AG04449 (cell line): ENCODE measurements around the gene CCDC134.

Experiments used
- CTCF ChIA-PET: fragments of 350-600 bp; formaldehyde crosslinking; extraction: SDS; loops from one replicate; lab custom pipeline; 2021; ENCODE audit warnings: antibody characterized with exemption; lab: Yijun Ruan, JAX
- POLR2A ChIA-PET: fragments of 400-600, 350-600 bp; formaldehyde crosslinking; extraction: SDS; loops from one replicate; lab custom pipeline; 2020; ENCODE audit warnings: antibody characterized with exemption, inconsistent platforms; lab: Yijun Ruan, JAX
- DNase-seq: peaks from one replicate; pipeline ENCODE4 v3.0.0-alpha.2; 2010; ENCODE audit warnings: low read depth, low spot score
- H3K4me3 ChIP-seq: 2 replicates; pipeline ENCODE4 v1.5.1; 2011; ENCODE audit warnings: low read depth, mild to moderate bottlenecking, control low read depth, low read length
- TF ChIP-seq, protein P1 (sequence below): IDR thresholded peaks from one replicate; pipeline ENCODE4 v1.5.1; 2011; ENCODE audit warnings: mild to moderate bottlenecking, moderate library complexity, low read length, control low read depth, inconsistent platforms; ENCODE audit not compliant: insufficient read depth; ENCODE audit errors: missing control alignments

The CCDC134 gene

GRCh38 chr22:41772645-41773044 is 27.8 kb upstream of the CCDC134 start:
- POLR2A ChIA-PET = no interaction called here

DNA sequence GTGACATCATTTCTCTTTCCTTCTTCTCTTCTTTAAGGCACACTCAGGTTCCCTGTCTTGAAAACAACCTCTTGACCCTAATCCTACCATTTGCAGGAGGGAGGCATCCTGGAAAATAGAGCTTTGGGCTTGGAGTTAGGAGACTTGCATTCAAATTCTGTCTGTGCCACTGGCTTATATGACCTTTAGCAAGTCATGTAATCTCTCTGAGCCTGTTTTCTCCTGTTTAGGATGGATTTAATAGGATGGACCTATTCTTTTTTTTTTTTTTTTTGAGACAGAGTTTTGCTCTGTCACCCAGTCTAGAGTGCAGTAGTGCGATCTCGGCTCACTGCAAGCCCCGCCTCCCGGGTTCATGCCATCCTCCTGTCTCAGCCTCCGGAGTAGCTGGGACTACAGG is 25.1 kb upstream of the CCDC134 start:
- DNase-seq = no peak
- H3K4me3 ChIP-seq = no peak overlapping the region
- TF ChIP-seq, protein P1, sequence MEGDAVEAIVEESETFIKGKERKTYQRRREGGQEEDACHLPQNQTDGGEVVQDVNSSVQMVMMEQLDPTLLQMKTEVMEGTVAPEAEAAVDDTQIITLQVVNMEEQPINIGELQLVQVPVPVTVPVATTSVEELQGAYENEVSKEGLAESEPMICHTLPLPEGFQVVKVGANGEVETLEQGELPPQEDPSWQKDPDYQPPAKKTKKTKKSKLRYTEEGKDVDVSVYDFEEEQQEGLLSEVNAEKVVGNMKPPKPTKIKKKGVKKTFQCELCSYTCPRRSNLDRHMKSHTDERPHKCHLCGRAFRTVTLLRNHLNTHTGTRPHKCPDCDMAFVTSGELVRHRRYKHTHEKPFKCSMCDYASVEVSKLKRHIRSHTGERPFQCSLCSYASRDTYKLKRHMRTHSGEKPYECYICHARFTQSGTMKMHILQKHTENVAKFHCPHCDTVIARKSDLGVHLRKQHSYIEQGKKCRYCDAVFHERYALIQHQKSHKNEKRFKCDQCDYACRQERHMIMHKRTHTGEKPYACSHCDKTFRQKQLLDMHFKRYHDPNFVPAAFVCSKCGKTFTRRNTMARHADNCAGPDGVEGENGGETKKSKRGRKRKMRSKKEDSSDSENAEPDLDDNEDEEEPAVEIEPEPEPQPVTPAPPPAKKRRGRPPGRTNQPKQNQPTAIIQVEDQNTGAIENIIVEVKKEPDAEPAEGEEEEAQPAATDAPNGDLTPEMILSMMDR = no peak
- POLR2A ChIA-PET = no interaction called here
- CTCF ChIA-PET = interaction anchor here (1.2 to 1.3 kb wide), 2 partner anchors 9 to 29 kb away, joined by 3 to 6 read pairs; no protein-coding TSS in a partner anchor

More at GRCh38 chr22:41772645-41773044, 27.8 kb upstream of the CCDC134 start:
- CTCF ChIA-PET = interaction anchor here (2.1 kb wide), 1 partner anchor 75 kb away, joined by 8 read pairs; no protein-coding TSS in a partner anchor
- DNase-seq = no peak
- H3K4me3 ChIP-seq = no peak overlapping the region
- TF ChIP-seq, protein P1 = no peak

- ChIA-PET POLR2A (no interaction called here), CTCF (interaction anchor here (1.0 kb wide), 1 partner anchor 79 kb away, joined by 6 read pairs; no protein-coding TSS in a partner anchor)
- no peak overlapping the region for H3K4me3 ChIP-seq
- TF ChIP-seq, protein P1 = no peak
- no peak for DNase-seq
These were observed 24.5 kb upstream of the CCDC134 start for GRCh38 chr22:41775976-41776375.

DNA sequence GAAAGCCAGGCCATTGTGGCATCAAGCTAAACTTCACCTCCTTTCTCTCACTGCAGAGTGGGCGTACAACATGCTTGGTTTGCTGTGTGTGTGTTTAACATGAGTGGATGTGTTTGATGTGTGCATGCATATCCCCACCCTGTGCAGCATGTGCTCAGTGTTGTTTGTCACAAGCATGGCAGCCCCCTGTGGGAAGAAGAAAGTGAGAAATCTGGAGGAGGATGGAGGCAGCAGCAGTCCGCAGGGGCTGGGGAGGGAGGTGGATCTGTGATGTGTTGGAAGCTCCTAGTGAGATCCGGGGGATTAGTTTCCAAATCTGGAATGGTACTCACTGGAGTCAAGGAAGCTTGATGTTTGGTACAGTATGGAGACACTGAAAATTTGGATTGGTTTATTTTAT is 24.1 kb upstream of the CCDC134 start:
- CTCF ChIA-PET = interaction anchor here (1.0 kb wide), 1 partner anchor 79 kb away, joined by 6 read pairs; no protein-coding TSS in a partner anchor
- no peak for DNase-seq
- H3K4me3 ChIP-seq = no peak overlapping the region
- TF ChIP-seq, protein P1 = no peak
- POLR2A ChIA-PET = no interaction called here

- TF ChIP-seq, protein P1 = no peak
- CTCF ChIA-PET = interaction anchor here (0.6 to 1.8 kb wide), 3 partner anchors 9 to 31 kb away, joined by 3 to 6 read pairs (median 4); no protein-coding TSS in a partner anchor
These were observed 22.6 kb upstream of the CCDC134 start for GRCh38 chr22:41777749-41778425.

DNA sequence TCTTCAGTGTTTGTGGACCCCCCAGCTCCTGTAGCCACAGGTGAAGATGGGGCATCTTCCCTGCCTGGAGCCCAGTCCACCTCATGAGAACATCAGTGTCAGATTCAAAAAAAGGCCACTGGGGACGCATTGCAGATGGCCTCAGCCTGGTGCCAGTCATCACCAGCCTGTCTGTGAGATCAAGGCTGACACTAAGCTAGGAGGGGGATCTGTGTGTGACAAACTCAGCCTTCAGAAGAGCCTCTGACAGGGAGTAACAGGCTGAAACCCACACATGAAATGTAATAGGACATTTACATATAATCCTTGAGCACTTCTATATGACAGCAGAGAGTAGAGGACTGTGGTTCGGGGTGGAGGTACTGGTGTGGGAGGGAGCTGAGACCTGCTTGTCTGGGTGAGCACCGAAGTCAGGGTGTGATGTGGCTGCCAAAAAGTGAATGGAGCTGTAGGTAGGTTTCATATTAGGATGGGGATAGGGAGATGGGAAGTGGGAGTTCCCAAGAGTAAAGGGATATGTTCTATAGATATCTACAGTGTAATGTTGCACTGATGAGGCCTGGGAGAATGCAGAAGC is 20.5 kb upstream of the CCDC134 start:
- TF ChIP-seq, protein P1 = no peak
- ChIA-PET CTCF (interaction anchor here (0.9 to 3.7 kb wide), 11 partner anchors 12 to 161 kb away, joined by 3 to 21 read pairs (median 4); no protein-coding TSS in a partner anchor), POLR2A (no interaction called here)

More at GRCh38 chr22:41777749-41778425, 22.6 kb upstream of the CCDC134 start:
- DNase-seq = no peak
- no peak overlapping the region for H3K4me3 ChIP-seq
- POLR2A ChIA-PET = no interaction called here

More for the DNA sequence above, 20.5 kb upstream of the CCDC134 start:
- no peak overlapping the region for H3K4me3 ChIP-seq
- no peak for DNase-seq
